A673 (cell line): ENCODE measurements around the gene PAK1.

Experiments
- CTCF ChIP-seq: fragments of 300-800, 200-600 bp; sonication (generic); conservative IDR thresholded peaks from 2 replicates; pipeline ENCODE4 v1.5.1; 2017; ENCODE audit warnings: low read depth, mild to moderate bottlenecking, antibody characterized with exemption, low read length, moderate library complexity, mixed read lengths
- EZH2 ChIP-seq: fragments of 200-600 bp; sonication (generic); IDR thresholded peaks from 2 replicates; pipeline ENCODE4 v1.6.1; 2017; ENCODE audit warnings: borderline replicate concordance, low read depth, mild to moderate bottlenecking, mixed read lengths, antibody characterized with exemption, low read length; ENCODE audit not compliant: poor library complexity, severe bottlenecking

- TF ChIP-seq CTCF (no peak), EZH2 (no peak)
Observed at GRCh38 chr11:77400775-77401449, 73.0 kb downstream of the PAK1 start.
